Activated CD4-positive, alpha-beta T cell treated with anti-CD3 and anti-CD28 coated beads, Interleukin-2, amount 50 U/mL, for 48 hours (primary cell): ENCODE measurements around the gene STEAP2.

Source experiments
- DNase-seq, 2 experiments: peaks; one replicate each; pipeline ENCODE4 v3.0.0-alpha.2; 2020

The STEAP2 gene

DNA sequence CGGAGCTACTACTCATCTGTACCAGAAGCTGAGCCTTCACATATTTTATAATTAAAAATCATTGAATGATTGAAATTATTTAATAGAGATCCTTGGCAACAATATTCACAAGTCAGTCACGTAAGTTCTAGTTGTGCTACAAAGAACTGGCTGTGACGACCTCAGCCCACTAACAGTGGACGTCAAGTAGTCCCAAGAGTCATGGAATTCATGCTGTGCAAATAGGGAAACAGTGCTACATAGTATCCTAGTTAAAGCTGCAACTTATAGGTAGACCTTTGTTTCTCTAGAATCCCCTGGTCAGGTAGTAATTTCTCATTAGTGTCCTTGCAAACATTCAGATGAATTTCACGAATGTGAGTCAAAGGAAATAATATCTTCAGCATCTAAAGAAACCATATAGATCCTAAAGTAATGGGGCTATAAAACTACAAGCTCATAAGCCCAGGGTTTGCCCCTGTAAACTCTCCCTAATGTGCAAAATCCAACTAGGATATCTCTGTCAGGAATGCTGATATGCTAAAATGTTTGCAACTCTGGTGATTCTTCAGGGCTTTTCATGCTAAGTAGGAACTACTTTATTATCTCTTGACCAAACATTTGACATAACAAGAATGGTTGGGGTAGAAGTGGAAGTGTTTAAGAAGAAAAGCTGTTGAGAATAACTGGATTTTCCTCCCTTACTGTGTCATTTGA, 64.6 kb downstream of the STEAP2 start:
- no peak for DNase-seq
